Endothelial cell of umbilical vein (primary cell): ENCODE data around the gene SDCCAG8. TPM values are rescaled to one million over a fixed set of nuclear protein-coding genes. Genes with fewer than 3 reads are reported as not detected.

ENCODE experiments used
- BruUV-seq: library from RNA; stranded (reverse); fragments of 400-500 nt; replicated peaks from 2 replicates; lab custom pipeline; 2021; lab: Mats Ljungman, UMichigan
- CTCF ChIA-PET: fragments of 300-600, 350-600 bp; sonication (Branson Sonifier 250); formaldehyde crosslinking; loops from one replicate; lab custom pipeline; 2021; ENCODE audit warnings: antibody characterized with exemption, inconsistent platforms; lab: Charles Lee
- POLR2A ChIA-PET: fragments of 300-600, 350-600 bp; sonication (Branson Sonifier 250); formaldehyde crosslinking; loops from one replicate; lab custom pipeline; 2021; ENCODE audit warnings: antibody characterized with exemption, inconsistent platforms; lab: Charles Lee
- DNase-seq: peaks from one replicate; pipeline ENCODE4 v3.0.0-alpha.2; 2011; ENCODE audit warnings: low read depth, low spot score
- FAIRE-seq: peaks from 2 replicates; lab custom pipeline; 2011; peaks lifted over from hg19 to GRCh38; lab: Jason Lieb, UNC
- H2AFZ ChIP-seq: 2 replicates; pipeline ENCODE4 v1.6.0; 2012; ENCODE audit warnings: low read depth, low read length, control low read depth, inconsistent platforms
- H3K27ac ChIP-seq: 2 replicates; pipeline ENCODE4 v1.5.1; 2011; ENCODE audit warnings: low read depth, mild to moderate bottlenecking, control low read depth, low read length, moderate library complexity; ENCODE audit not compliant: insufficient read depth
- H3K27me3 ChIP-seq, 2 experiments: 2 replicates each; pipeline versions ENCODE4 v1.6.0 to v1.6.1; 2011; ENCODE audit warnings: low read length in 2 of 2, mixed read lengths in 1 of 2; ENCODE audit not compliant: control insufficient read depth in 2 of 2, insufficient read depth in 2 of 2
- H3K36me3 ChIP-seq, 2 experiments: 2 replicates in 1 of 2; 3 replicates in 1 of 2; pipeline ENCODE4 v1.5.1; 2011; ENCODE audit warnings: low read length in 2 of 2, mild to moderate bottlenecking in 1 of 2, moderate library complexity in 1 of 2; ENCODE audit not compliant: control insufficient read depth in 2 of 2, insufficient read depth in 2 of 2; ENCODE audit errors: extremely low read depth in 1 of 2
- H3K4me1 ChIP-seq: 3 replicates; pipeline ENCODE4 v1.5.1; 2011; ENCODE audit warnings: mild to moderate bottlenecking, low read length; ENCODE audit not compliant: control insufficient read depth, insufficient read depth; ENCODE audit errors: extremely low read depth
- H3K4me2 ChIP-seq: 2 replicates; pipeline ENCODE4 v1.6.1; 2011; ENCODE audit warnings: low read length, control low read depth, mixed read lengths; ENCODE audit not compliant: insufficient read depth
- H3K4me3 ChIP-seq, 3 experiments: fragments of 200-600 bp in 1 of 3; sonication (generic), shearing (Covaris generic) in 1 of 3; replicated peaks in 1 of 3; 2 replicates each; pipeline ENCODE4 v1.5.1; 2011 to 2016; ENCODE audit warnings: control low read depth in 3 of 3, low read length in 3 of 3, mild to moderate bottlenecking in 2 of 3, inconsistent platforms in 1 of 3, low read depth in 1 of 3, moderate library complexity in 1 of 3; ENCODE audit not compliant: insufficient read depth in 1 of 3
- H3K79me2 ChIP-seq: 2 replicates; pipeline ENCODE4 v1.6.0; 2012; ENCODE audit warnings: low read length, inconsistent platforms; ENCODE audit not compliant: control insufficient read depth, insufficient read depth
- H3K9ac ChIP-seq: replicated peaks from 2 replicates; pipeline ENCODE3; 2011; ENCODE audit warnings: low read length, control low read depth; ENCODE audit not compliant: insufficient read depth; ENCODE audit errors: extremely low read depth
- H3K9me1 ChIP-seq: replicated peaks from 3 replicates; pipeline ENCODE4 v1.6.0; 2011; ENCODE audit warnings: mild to moderate bottlenecking, low read length; ENCODE audit not compliant: control insufficient read depth, insufficient read depth; ENCODE audit errors: extremely low read depth
- H3K9me3 ChIP-seq: replicated peaks from 2 replicates; pipeline ENCODE4 v1.5.1; 2012; ENCODE audit warnings: low read length, inconsistent platforms; ENCODE audit not compliant: control insufficient read depth, insufficient read depth
- H4K20me1 ChIP-seq: replicated peaks from 2 replicates; pipeline ENCODE3; 2011; ENCODE audit warnings: mild to moderate bottlenecking, low read length; ENCODE audit not compliant: control insufficient read depth, insufficient read depth; ENCODE audit errors: extremely low read depth
- CTCF ChIP-seq, 2 donors: IDR thresholded peaks; 1 replicate in 1 of 2; 2 replicates in 1 of 2; pipeline ENCODE4 v1.5.1; 2011; ENCODE audit warnings: low read length in 2 of 2, mild to moderate bottlenecking in 2 of 2, moderate library complexity in 2 of 2, control low read depth in 1 of 2, inconsistent platforms in 1 of 2, low read depth in 1 of 2; ENCODE audit not compliant: insufficient read depth in 1 of 2; ENCODE audit errors: extremely low read depth in 1 of 2
- EZH2 ChIP-seq: IDR thresholded peaks from 2 replicates; pipeline ENCODE4 v1.6.1; 2012; ENCODE audit warnings: borderline replicate concordance, low read depth, mild to moderate bottlenecking, moderate library complexity, low read length, inconsistent platforms; ENCODE audit not compliant: severe bottlenecking
- GATA2 ChIP-seq: IDR thresholded peaks from 2 replicates; pipeline ENCODE4 v1.7.0; 2011; ENCODE audit warnings: low read depth, mild to moderate bottlenecking, moderate library complexity, mixed read lengths, low read length; ENCODE audit not compliant: insufficient read length, insufficient read depth
- MAX ChIP-seq: IDR thresholded peaks from 2 replicates; pipeline ENCODE4 v1.6.1; 2011; ENCODE audit not compliant: insufficient read depth, insufficient read length
- MYC ChIP-seq: IDR thresholded peaks from one replicate; pipeline ENCODE4 v1.6.1; 2011; ENCODE audit warnings: mild to moderate bottlenecking, low read depth, low read length
- POLR2A ChIP-seq: IDR thresholded peaks from 2 replicates; pipeline ENCODE4 v1.6.1; 2012; ENCODE audit warnings: low read depth, mild to moderate bottlenecking, control low read depth, low read length
- POLR2AphosphoS5 ChIP-seq: IDR thresholded peaks from 2 replicates; pipeline ENCODE4 v1.6.1; 2012; ENCODE audit warnings: low read depth, mild to moderate bottlenecking, control low read depth, low read length, moderate library complexity; ENCODE audit not compliant: insufficient read depth
- dilution Hi-C: fragments of 300-500 bp; cut with MboI; formaldehyde crosslinking; loops from one replicate; pipeline ENCODE4 v1.15.0; 2019; ENCODE audit warnings: low sequenced_read_pairs; ENCODE audit not compliant: extremely low pct_ligation_motif_present
- intact Hi-C: fragments of 100-400 bp; cut with micrococcal nuclease; formaldehyde crosslinking; loops from one replicate; pipeline ENCODE4 v1.10.0; 2022
- polyA plus RNA-seq, 4 experiments: library from polyadenylated mRNA; depleted of rRNA in 3 of 4; stranded (reverse) in 3 of 4; unstranded in 1 of 4; fragments of >200 nt; gene quantifications; 2 replicates each; pipeline versions ENCODE4 v1.2.1 to v1.2.3, GENCODE V29; 2011 to 2012; ENCODE audit warnings: missing spikeins in 1 of 4
- total RNA-seq: library from RNA; stranded (reverse); gene quantifications from 2 replicates; pipeline ENCODE4 v1.2.3, GENCODE V29; 2021

The SDCCAG8 gene
- total and polyA plus RNA-seq, 2 donors (not counting 3 experiments of a cell fraction or from before 2014, with no cell fraction given) = 14.6 to 25.7 TPM

GRCh38 chr1:243363832-243364231, 108.0 kb downstream of the SDCCAG8 start:
- DNase-seq (no peak), FAIRE-seq (no peak)
- Histone ChIP-seq H3K27me3 (no peaks in the 10 kb centered on the region), H3K4me1 (no peaks in the 10 kb centered on the region), H2AFZ (no peak overlapping the region), H3K4me2 (no peak overlapping the region), H3K4me3 (no peak overlapping the region), H3K27ac (no peak overlapping the region), H3K79me2 (no peaks in the 10 kb centered on the region), H3K36me3 (no peaks in the 10 kb centered on the region), H3K9me3 (no peaks in the 10 kb centered on the region), H3K9me1 (no peaks in the 10 kb centered on the region), H4K20me1 (no peaks in the 10 kb centered on the region), H3K9ac (no peak overlapping the region)
- no TSS peak for BruUV-seq
- ChIA-PET POLR2A (no interaction called here), CTCF (interaction anchor here (1.4 to 2.7 kb wide), 2 partner anchors 20 to 52 kb away, joined by 3 to 9 read pairs; no protein-coding TSS in a partner anchor)
- no peak for TF ChIP-seq MYC
- TF ChIP-seq GATA2 = no peak
- no peak for TF ChIP-seq POLR2AphosphoS5
- no peak for TF ChIP-seq MAX
- no peak for TF ChIP-seq EZH2
- no peak for TF ChIP-seq CTCF (IDR thresholded peaks at IDR 0.05; ENCODE audit: extremely low read depth in 1 of 2, insufficient read depth in 1 of 2, low read depth in 1 of 2, low read length in 2 of 2)
- no peak for TF ChIP-seq POLR2A
- dilution Hi-C loops (no loop called here), intact Hi-C loops (no loop called here)
